A549 (cell line): ENCODE measurements around the gene ANKRD24. TPM values are rescaled to one million over a fixed set of nuclear protein-coding genes. Genes with fewer than 3 reads are reported as not detected.
A peak's percentile ranks its signal among the peaks of the same experiment; 100 is the strongest.

Experiments used
- ATAC-seq, 2 experiments: fragments of 200-7000 bp in 1 of 2; fragments of >200 bp in 1 of 2; cut with Nextera tagmentation in 1 of 2; cut with Tn5 transposase in 1 of 2; 3 replicates each; pipeline versions ENCODE4 v1.8.0 to v1.9.1; 2018 to 2020; ENCODE audit warnings: mild to moderate bottlenecking in 1 of 2, moderate library complexity in 1 of 2
- CTCF ChIA-PET: fragments of 300-600 bp; sonication (Branson Sonifier 250); formaldehyde crosslinking; extraction: SDS; loops from one replicate; lab custom pipeline; 2021; ENCODE audit warnings: antibody characterized with exemption, inconsistent platforms; lab: Yijun Ruan, JAX
- POLR2A ChIA-PET: fragments of 350-600 bp; formaldehyde crosslinking; extraction: SDS; loops from one replicate; lab custom pipeline; 2021; ENCODE audit warnings: antibody characterized with exemption, inconsistent platforms; lab: Yijun Ruan, JAX
- DNase-seq, 2 experiments: peaks; one replicate each; pipeline versions ENCODE4 v3.0.0 to v3.0.0-alpha.2; 2011 to 2016; ENCODE audit warnings: low read depth in 1 of 2, low spot score in 1 of 2
- FAIRE-seq: peaks from 2 replicates; lab custom pipeline; 2011; peaks lifted over from hg19 to GRCh38; lab: Jason Lieb, UNC
- H3K27ac ChIP-seq, 2 experiments: fragments of >200 bp; sonication (Bioruptor Twin); formaldehyde crosslinking; 3 replicates each; pipeline ENCODE4 v1.5.1; 2016 to 2017
- H3K4me1 ChIP-seq: fragments of >200 bp; sonication (Bioruptor Twin); formaldehyde crosslinking; 3 replicates; pipeline ENCODE4 v1.6.1; 2016
- H3K4me2 ChIP-seq: fragments of >200 bp; sonication (Bioruptor Twin); formaldehyde crosslinking; 3 replicates; pipeline ENCODE4 v1.6.1; 2016
- H3K4me3 ChIP-seq: fragments of >200 bp; sonication (Bioruptor Twin); formaldehyde crosslinking; 3 replicates; pipeline ENCODE4 v1.5.1; 2016
- H3K9me3 ChIP-seq: fragments of >200 bp; sonication (Bioruptor Twin); formaldehyde crosslinking; 3 replicates; pipeline ENCODE4 v1.6.1; 2016
- BHLHE40 ChIP-seq: IDR thresholded peaks from 2 replicates; pipeline ENCODE4 v1.6.1; 2012; ENCODE audit warnings: low read depth, low read length, inconsistent platforms
- CBX2 ChIP-seq: fragments of 200-600 bp; sonication (generic); IDR thresholded peaks from 2 replicates; pipeline ENCODE4 v1.6.1; 2016; ENCODE audit warnings: low read depth, mild to moderate bottlenecking, borderline replicate concordance
- CBX8 ChIP-seq: fragments of 200-600 bp; sonication (generic); IDR thresholded peaks from 2 replicates; pipeline ENCODE4 v1.6.1; 2016
- CHD4 ChIP-seq: fragments of 200-600 bp; sonication (generic); IDR thresholded peaks from 2 replicates; pipeline ENCODE4 v1.6.1; 2016; ENCODE audit warnings: antibody characterized with exemption, mild to moderate bottlenecking, borderline replicate concordance
- E2F6 ChIP-seq: IDR thresholded peaks from 2 replicates; pipeline ENCODE4 v1.6.1; 2012; ENCODE audit warnings: low read depth, borderline replicate concordance
- EHMT2 ChIP-seq: fragments of 200-600 bp; sonication (generic); IDR thresholded peaks from 2 replicates; pipeline ENCODE4 v1.6.1; 2016; ENCODE audit warnings: antibody characterized with exemption, low read depth, mild to moderate bottlenecking, moderate library complexity
- ESRRA ChIP-seq: fragments of 150-350 bp; IDR thresholded peaks from 2 replicates; pipeline ENCODE4 v1.6.1; 2014; ENCODE audit warnings: mild to moderate bottlenecking, low read length, borderline replicate concordance
- FOXS1 ChIP-seq: fragments of 250-450 bp; sonication (Bioruptor Pico); IDR thresholded peaks from 2 replicates; pipeline ENCODE4 v1.5.0; 2020; ENCODE audit warnings: mild to moderate bottlenecking, moderate library complexity
- HDAC2 ChIP-seq: fragments of 200-600 bp; sonication (generic); IDR thresholded peaks from 2 replicates; pipeline ENCODE4 v1.6.1; 2016
- HEYL ChIP-seq: fragments of 250-450 bp; sonication (Bioruptor Pico); IDR thresholded peaks from 2 replicates; pipeline ENCODE4 v1.8.0; 2021; ENCODE audit warnings: mild to moderate bottlenecking, moderate library complexity
- HOXB13 ChIP-seq: fragments of 250-450 bp; sonication (Bioruptor Pico); IDR thresholded peaks from 2 replicates; pipeline ENCODE4 v1.5.0; 2020; ENCODE audit warnings: low read depth, mild to moderate bottlenecking, moderate library complexity
- HOXB5 ChIP-seq: fragments of 250-450 bp; sonication (Bioruptor Pico); IDR thresholded peaks from 2 replicates; pipeline ENCODE4 v1.5.0; 2020; ENCODE audit warnings: mild to moderate bottlenecking, moderate library complexity
- JUN ChIP-seq, 2 experiments: fragments of >200 bp; sonication (Bioruptor Twin); formaldehyde crosslinking; IDR thresholded peaks; 2 replicates in 1 of 2; 3 replicates in 1 of 2; pipeline ENCODE4 v1.6.1; 2016 to 2017
- JUNB ChIP-seq: fragments of >200 bp; sonication (Bioruptor Twin); formaldehyde crosslinking; IDR thresholded peaks from 2 replicates; pipeline ENCODE4 v1.6.1; 2016
- KDM1A ChIP-seq: fragments of 200-600 bp; sonication (generic); IDR thresholded peaks from 2 replicates; pipeline ENCODE4 v1.6.1; 2016; ENCODE audit warnings: low read depth, mild to moderate bottlenecking
- MAZ ChIP-seq: fragments of 150-350 bp; IDR thresholded peaks from 2 replicates; pipeline ENCODE4 v1.6.1; 2014; ENCODE audit warnings: antibody characterized with exemption, low read depth, low read length, borderline replicate concordance
- MYC ChIP-seq: IDR thresholded peaks from 2 replicates; pipeline ENCODE4 v1.6.1; 2012; ENCODE audit warnings: mild to moderate bottlenecking, inconsistent platforms, low read length, improper control_type of control experiment, borderline replicate concordance
- NFE2L2 ChIP-seq: fragments of 150-350 bp; conservative IDR thresholded peaks from 2 replicates; pipeline ENCODE4 v1.6.1; 2014; ENCODE audit warnings: low read length
- NPAS2 ChIP-seq: fragments of 250-450 bp; sonication (Bioruptor Pico); IDR thresholded peaks from 2 replicates; pipeline ENCODE4 v1.8.0; 2022; ENCODE audit warnings: mild to moderate bottlenecking, moderate library complexity, borderline replicate concordance
- POLR2A ChIP-seq: IDR thresholded peaks from 2 replicates; pipeline ENCODE4 v1.6.1; 2012; ENCODE audit warnings: mild to moderate bottlenecking, low read length
- POLR2AphosphoS2 ChIP-seq: conservative IDR thresholded peaks from 2 replicates; pipeline ENCODE4 v1.6.1; 2012; ENCODE audit warnings: low read length, improper control_type of control experiment, inconsistent platforms
- RAD21 ChIP-seq, 2 experiments: fragments of >200 bp in 1 of 2; sonication (Bioruptor Twin) in 1 of 2; formaldehyde crosslinking in 1 of 2; IDR thresholded peaks in 1 of 2; conservative IDR thresholded peaks in 1 of 2; 2 replicates in 1 of 2; 3 replicates in 1 of 2; pipeline ENCODE4 v1.6.1; 2012 to 2018; ENCODE audit warnings: inconsistent platforms in 1 of 2
- REST ChIP-seq: fragments of 200-600 bp; sonication (generic); IDR thresholded peaks from 2 replicates; pipeline ENCODE4 v1.6.1; 2016; ENCODE audit warnings: antibody characterized with exemption, mild to moderate bottlenecking, moderate library complexity
- SMC3 ChIP-seq: fragments of >200 bp; sonication (Bioruptor Twin); formaldehyde crosslinking; IDR thresholded peaks from 3 replicates; pipeline ENCODE4 v1.6.1; 2018; ENCODE audit warnings: inconsistent platforms
- SREBF2 ChIP-seq: fragments of 450-650 bp; IDR thresholded peaks from 2 replicates; pipeline ENCODE4 v1.6.1; 2014; ENCODE audit warnings: mild to moderate bottlenecking, moderate library complexity
- ZFP36 ChIP-seq: fragments of 450-650 bp; IDR thresholded peaks from 2 replicates; pipeline ENCODE4 v1.6.1; 2014; ENCODE audit warnings: borderline replicate concordance; ENCODE audit not compliant: partially characterized antibody
- ZSCAN20 ChIP-seq: fragments of 250-450 bp; sonication (Bioruptor Pico); IDR thresholded peaks from 2 replicates; pipeline ENCODE4 v1.8.0; 2022; ENCODE audit warnings: mild to moderate bottlenecking, moderate library complexity
- WGBS: methylation state at CpG from one replicate; pipeline ENCODE4 v1.1.6; 2017; ENCODE audit errors: missing lambda C conversion rate; 5-methylcytosine and 5-hydroxymethylcytosine counted together
- polyA plus RNA-seq, 4 experiments: library from polyadenylated mRNA; depleted of rRNA in 3 of 4; stranded (reverse); fragments of >200 nt; fragmentation: RNase III in 1 of 4; extraction: RNeasy Plus Mini Kit Qiagen cat#74134 plus additional on column Dnase treatment in 1 of 4; gene quantifications; 2 replicates in 3 of 4; 3 replicates in 1 of 4; pipeline ENCODE4 v1.2.3, GENCODE V29; 2011 to 2017
- TF ChIP-seq, protein P1 (sequence below): IDR thresholded peaks from 2 replicates; pipeline ENCODE4 v1.6.1; 2012
- TF ChIP-seq, protein P2 (sequence below): fragments of >200 bp; sonication (Bioruptor Twin); formaldehyde crosslinking; IDR thresholded peaks from 3 replicates; pipeline ENCODE4 v1.5.1; 2016
- TF ChIP-seq, protein P3 (sequence below): fragments of 150-350 bp; IDR thresholded peaks from 2 replicates; pipeline ENCODE4 v1.6.1; 2014; ENCODE audit warnings: low read depth, mild to moderate bottlenecking, low read length

ANKRD24 gene
- polyA plus RNA-seq, 2 of the 4 experiments (the other 2 are of a cell fraction): 0.28 to 0.36 TPM

DNA sequence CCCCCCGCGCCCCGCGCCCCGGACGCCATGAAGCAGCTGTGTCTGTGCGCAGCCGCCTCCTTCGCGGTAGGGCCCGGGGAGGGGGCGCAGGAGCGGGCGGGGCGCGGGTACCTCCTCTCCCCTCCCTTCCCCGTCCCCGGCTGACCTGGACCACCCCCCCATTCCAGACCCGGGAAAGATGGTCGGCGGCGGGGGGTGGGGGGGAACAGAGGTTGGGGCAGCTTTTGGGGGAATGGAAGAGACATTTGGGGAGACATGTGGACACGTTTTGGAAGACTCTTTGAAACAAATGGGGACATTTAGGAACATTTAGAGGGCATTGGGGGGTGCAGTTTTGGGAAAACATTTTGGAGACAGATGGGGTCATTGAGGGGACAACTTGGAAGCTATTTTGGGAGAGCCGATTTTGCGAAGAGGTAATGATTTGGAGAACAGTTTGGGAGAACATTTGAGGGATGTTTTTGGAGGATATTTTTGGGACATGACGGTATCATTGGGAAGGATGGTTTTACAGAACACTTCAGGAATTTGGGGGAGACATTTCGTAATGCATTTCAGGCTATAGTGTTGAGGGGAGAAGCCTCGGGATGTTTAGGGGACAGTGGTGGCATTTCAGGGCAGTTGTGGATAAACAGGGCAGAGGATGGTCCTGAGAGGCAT lies 16.1 kb downstream of the ANKRD24 start:
- Histone ChIP-seq H3K4me2 (peak overlapping the region; percentile 92), H3K4me1 (peaks cover 15% of the 10 kb centered on the region; the same call in 2 of the 3 replicates), H3K27ac (peak overlapping the region in 1 of 2 experiments; percentile 53; a peak in 1 of 6 replicates), H3K9me3 (no peaks in the 10 kb centered on the region), H3K4me3 (peak overlapping the region; percentile 43)
- WGBS: 11% methylated on average over 6 of the region's 28 CpGs
- CTCF ChIA-PET: interaction anchor here (0.9 to 3.3 kb wide), 3 partner anchors 8 to 165 kb away, joined by 3 to 13 read pairs (median 5); no protein-coding TSS in a partner anchor
- TF ChIP-seq CBX2: no peak
- DNase-seq: no peak
- POLR2A ChIA-PET: no interaction called here
- no peak for FAIRE-seq
- ATAC-seq: no peak

- Histone ChIP-seq H3K4me1 (peaks cover 15% of the 10 kb centered on the region; the same call in 2 of the 3 replicates), H3K4me2 (peak overlapping the region; percentile 85), H3K9me3 (no peaks in the 10 kb centered on the region), H3K27ac (peak overlapping the region; percentile 44 to 53; a peak in 3 of 6 replicates), H3K4me3 (peak overlapping the region; percentile 31; the same call in 2 of the 3 replicates)
- peak; percentile 51 to 78 for DNase-seq
- no peak for FAIRE-seq
- POLR2A ChIA-PET: no interaction called here
- peak; percentile 79 to 82 for ATAC-seq
- CTCF ChIA-PET: interaction anchor here (0.6 to 7.0 kb wide), 14 partner anchors 8 to 214 kb away, joined by 3 to 66 read pairs (median 4); partner anchors contain the start of gene EEF2
- 5% methylated on average over 4 of the region's 33 CpGs for WGBS
- TF ChIP-seq HDAC2: no peak
- TF ChIP-seq, protein P1, sequence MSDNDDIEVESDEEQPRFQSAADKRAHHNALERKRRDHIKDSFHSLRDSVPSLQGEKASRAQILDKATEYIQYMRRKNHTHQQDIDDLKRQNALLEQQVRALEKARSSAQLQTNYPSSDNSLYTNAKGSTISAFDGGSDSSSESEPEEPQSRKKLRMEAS: 0 out of 2 replicates have a peak, but pooled peaks have one; percentile 20
- no peak for TF ChIP-seq SREBF2
- no peak for TF ChIP-seq ZFP36
- TF ChIP-seq E2F6: no peak
- TF ChIP-seq, protein P2, sequence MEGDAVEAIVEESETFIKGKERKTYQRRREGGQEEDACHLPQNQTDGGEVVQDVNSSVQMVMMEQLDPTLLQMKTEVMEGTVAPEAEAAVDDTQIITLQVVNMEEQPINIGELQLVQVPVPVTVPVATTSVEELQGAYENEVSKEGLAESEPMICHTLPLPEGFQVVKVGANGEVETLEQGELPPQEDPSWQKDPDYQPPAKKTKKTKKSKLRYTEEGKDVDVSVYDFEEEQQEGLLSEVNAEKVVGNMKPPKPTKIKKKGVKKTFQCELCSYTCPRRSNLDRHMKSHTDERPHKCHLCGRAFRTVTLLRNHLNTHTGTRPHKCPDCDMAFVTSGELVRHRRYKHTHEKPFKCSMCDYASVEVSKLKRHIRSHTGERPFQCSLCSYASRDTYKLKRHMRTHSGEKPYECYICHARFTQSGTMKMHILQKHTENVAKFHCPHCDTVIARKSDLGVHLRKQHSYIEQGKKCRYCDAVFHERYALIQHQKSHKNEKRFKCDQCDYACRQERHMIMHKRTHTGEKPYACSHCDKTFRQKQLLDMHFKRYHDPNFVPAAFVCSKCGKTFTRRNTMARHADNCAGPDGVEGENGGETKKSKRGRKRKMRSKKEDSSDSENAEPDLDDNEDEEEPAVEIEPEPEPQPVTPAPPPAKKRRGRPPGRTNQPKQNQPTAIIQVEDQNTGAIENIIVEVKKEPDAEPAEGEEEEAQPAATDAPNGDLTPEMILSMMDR: peak; percentile 35
- no peak for TF ChIP-seq HOXB13 (CRISPR knock-in tag)
- no peak for TF ChIP-seq CHD4
- TF ChIP-seq MYC: no peak
- TF ChIP-seq ESRRA: no peak
- TF ChIP-seq CBX8: no peak
- peak; percentile 31 to 34; a peak in 1 of 5 replicates for TF ChIP-seq RAD21 (conservative IDR thresholded peaks at IDR 0.05 in 1 of 2, IDR thresholded peaks at IDR 0.05 in 1 of 2)
- no peak for TF ChIP-seq NFE2L2
- no peak for TF ChIP-seq NPAS2 (CRISPR knock-in tag)
- no peak for TF ChIP-seq JUN (IDR thresholded peaks at IDR 0.05)
- TF ChIP-seq HEYL (CRISPR knock-in tag): no peak
- no peak for TF ChIP-seq JUNB
- TF ChIP-seq SMC3: peak; percentile 42; the same call in 2 of the 3 replicates
- TF ChIP-seq HOXB5: no peak
- no peak for TF ChIP-seq POLR2A
- TF ChIP-seq EHMT2: no peak
- TF ChIP-seq FOXS1 (CRISPR knock-in tag): no peak
- TF ChIP-seq, protein P3, sequence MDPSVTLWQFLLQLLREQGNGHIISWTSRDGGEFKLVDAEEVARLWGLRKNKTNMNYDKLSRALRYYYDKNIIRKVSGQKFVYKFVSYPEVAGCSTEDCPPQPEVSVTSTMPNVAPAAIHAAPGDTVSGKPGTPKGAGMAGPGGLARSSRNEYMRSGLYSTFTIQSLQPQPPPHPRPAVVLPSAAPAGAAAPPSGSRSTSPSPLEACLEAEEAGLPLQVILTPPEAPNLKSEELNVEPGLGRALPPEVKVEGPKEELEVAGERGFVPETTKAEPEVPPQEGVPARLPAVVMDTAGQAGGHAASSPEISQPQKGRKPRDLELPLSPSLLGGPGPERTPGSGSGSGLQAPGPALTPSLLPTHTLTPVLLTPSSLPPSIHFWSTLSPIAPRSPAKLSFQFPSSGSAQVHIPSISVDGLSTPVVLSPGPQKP: no peak
- no peak for TF ChIP-seq BHLHE40
- no peak for TF ChIP-seq KDM1A
- TF ChIP-seq ZSCAN20 (CRISPR knock-in tag): no peak
- TF ChIP-seq POLR2AphosphoS2: no peak
- TF ChIP-seq MAZ: no peak
- TF ChIP-seq REST: no peak
Measured at GRCh38 chr19:4199699-4200293, 17.3 kb downstream of the ANKRD24 start.
